Gastrocnemius medialis (tissue), 4 donors: Measurements from ENCODE around the gene LRRC51. TPM values are rescaled to one million over a fixed set of nuclear protein-coding genes. Genes with fewer than 3 reads are reported as not detected.

Experiments
- ATAC-seq, 2 donors: fragments of 150-250 bp; one replicate each; pipeline ENCODE4 v1.9.1; 2016
- DNase-seq, 2 donors: peaks; one replicate each; pipeline ENCODE4 v3.0.0-alpha.2; 2019
- H3K27ac ChIP-seq, 4 donors: fragments of 200-600 bp; sonication (generic); 1 replicate in 1 of 4; 2 replicates in 3 of 4; pipeline ENCODE4 v1.5.1; 2016 to 2018; ENCODE audit warnings: mild to moderate bottlenecking in 2 of 4, moderate library complexity in 1 of 4
- H3K27me3 ChIP-seq, 3 donors: fragments of 200-600 bp; sonication (generic) in 2 of 3; 1 replicate in 1 of 3; 2 replicates in 2 of 3; pipeline versions ENCODE4 v1.5.1 to v1.6.0; 2016 to 2019; ENCODE audit warnings: mild to moderate bottlenecking in 1 of 3, moderate library complexity in 1 of 3
- H3K36me3 ChIP-seq, 2 donors: fragments of 200-600 bp; sonication (generic) in 1 of 2; one replicate each; pipeline ENCODE4 v1.5.1; 2017 to 2018
- H3K4me1 ChIP-seq, 2 donors: fragments of 200-600 bp; sonication (generic) in 1 of 2; one replicate each; pipeline ENCODE4 v1.5.1; 2016 to 2017; ENCODE audit warnings: mild to moderate bottlenecking in 2 of 2
- H3K4me3 ChIP-seq, 4 donors: fragments of 200-600 bp; sonication (generic) in 3 of 4; 1 replicate in 1 of 4; 2 replicates in 3 of 4; pipeline ENCODE4 v1.5.1; 2016 to 2019; ENCODE audit warnings: mild to moderate bottlenecking in 2 of 4
- H3K9me3 ChIP-seq, 3 donors: fragments of 200-600 bp; sonication (generic) in 2 of 3; 1 replicate in 1 of 3; 2 replicates in 2 of 3; pipeline ENCODE4 v1.5.1; 2016 to 2019
- CTCF ChIP-seq, 5 experiments: fragments of 450-650 bp in 3 of 5; fragments of 200-600 bp in 2 of 5; sonication (generic) in 2 of 5; IDR thresholded peaks in 4 of 5; conservative IDR thresholded peaks in 1 of 5; 1 replicate in 4 of 5; 2 replicates in 1 of 5; pipeline ENCODE4 v1.5.1; 2016 to 2019; ENCODE audit warnings: antibody characterized with exemption in 5 of 5, mild to moderate bottlenecking in 3 of 5, moderate library complexity in 3 of 5
- POLR2A ChIP-seq, 2 donors: fragments of 450-650 bp; IDR thresholded peaks; one replicate each; pipeline ENCODE4 v1.6.1; 2017; ENCODE audit warnings: antibody characterized with exemption in 2 of 2, mild to moderate bottlenecking in 2 of 2, moderate library complexity in 2 of 2
- in situ Hi-C, 4 donors: fragments of 200-750 bp; cut with MboI; loops; one replicate each; pipeline versions ENCODE4 v1.15.0 to v1.8.0; 2017; ENCODE audit warnings: low sequenced_read_pairs in 4 of 4
- intact Hi-C: fragments of 100-400 bp; cut with DNase I; formaldehyde crosslinking; loops from one replicate; pipeline ENCODE4 v1.15.1; 2023; ENCODE audit warnings: low total_unique reads
- total RNA-seq, 4 donors: library from RNA; depleted of rRNA; stranded (reverse); fragments of >200 nt; gene quantifications; one replicate each; pipeline versions ENCODE4 v1.1.0 to v1.2.3, GENCODE V29; 2016

Gene LRRC51
- total RNA-seq, result 1 to 10 TPM; 3.6 to 9.5 (median 5.3) TPM

- DNase-seq (peak; percentile 99 to 100), ATAC-seq (peak; percentile 96 to 98)
- intact Hi-C loops (loop anchor here (1.0 kb wide), 4 partner anchors 23 to 152 kb away; partner anchors contain the start of genes ANAPC15, LAMTOR1 and XNDC1N), in situ Hi-C loops (no loop called here)
- Histone ChIP-seq H3K27me3 (no peaks in the 10 kb centered on the region), H3K27ac (peak within 1 kb of the TSS; percentile 87 to 98 (median 94)), H3K4me3 (peak within 1 kb of the TSS; percentile 69 to 96 (median 93)), H3K9me3 (no peaks in the 10 kb centered on the region), H3K4me1 (peaks cover 14 to 19% of the 10 kb centered on the region in 2 donors), H3K36me3 (no peaks in the 10 kb centered on the region)
- peak; percentile 71 to 78 for TF ChIP-seq POLR2A (IDR thresholded peaks at IDR 0.05)
- TF ChIP-seq CTCF (IDR thresholded peaks at IDR 0.05 in 4 of 5, conservative IDR thresholded peaks at IDR 0.05 in 1 of 5), result no peak
Observed at GRCh38 chr11:72080326-72081183, at the start of gene LRRC51, which contains the start of gene NUMA1. Gene LRRC51, plus strand, starts transcription at chr11:72080850. Its CDS starts 8,234 bp downstream, at chr11:72089084. Gene NUMA1, minus strand, starts transcription at chr11:72080542. Its CDS starts 44,599 bp downstream, at chr11:72035943.

- TF ChIP-seq POLR2A (IDR thresholded peaks at IDR 0.05) (no peak), CTCF (IDR thresholded peaks at IDR 0.05 in 4 of 5, conservative IDR thresholded peaks at IDR 0.05 in 1 of 5) (no peak)
- Histone ChIP-seq H3K36me3 (peaks cover 0 to 38% of the 10 kb centered on the region in 2 donors), H3K9me3 (no peaks in the 10 kb centered on the region), H3K27ac (peak overlapping the region in 3 of 4 donors; percentile 49 to 97 (median 87)), H3K4me3 (peak overlapping the region in 1 of 4 donors; percentile 20), H3K27me3 (no peaks in the 10 kb centered on the region), H3K4me1 (peaks cover 44 to 60% of the 10 kb centered on the region in 2 donors)
- no peak for DNase-seq
- intact Hi-C loops (no loop called here), in situ Hi-C loops (loop anchor here in 1 of 4 donors (5.0 kb wide), 1 partner anchor 41 kb away; no protein-coding TSS in a partner anchor)
- ATAC-seq, result no peak
Observed at GRCh38 chr11:72036687-72037086, 44.0 kb upstream of the LRRC51 start.

- intact Hi-C loops, result loop anchor here (1.0 kb wide), 2 partner anchors 75 to 186 kb away; partner anchors contain the start of gene ANAPC15
Observed at GRCh38 chr11:72037554-72038311, 42.9 kb upstream of the LRRC51 start.

More at GRCh38 chr11:72037554-72038311, 42.9 kb upstream of the LRRC51 start:
- H3K27ac ChIP-seq, result peak overlapping the region; percentile 87 to 97 (median 97)
- DNase-seq (peak in 1 of 2 donors; percentile 33), ATAC-seq (no peak)
- H3K4me3 ChIP-seq, result peak overlapping the region; percentile 57 to 83 (median 70)
- no peaks in the 10 kb centered on the region for H3K27me3 ChIP-seq
- H3K36me3 ChIP-seq, result peaks cover 0 to 31% of the 10 kb centered on the region in 2 donors
- no peaks in the 10 kb centered on the region for H3K9me3 ChIP-seq
- peaks cover 52 to 55% of the 10 kb centered on the region in 2 donors for H3K4me1 ChIP-seq
- no peak for TF ChIP-seq CTCF (IDR thresholded peaks at IDR 0.05 in 4 of 5, conservative IDR thresholded peaks at IDR 0.05 in 1 of 5)
- no peak for TF ChIP-seq POLR2A (IDR thresholded peaks at IDR 0.05)
- in situ Hi-C loops, result loop anchor here in 1 of 4 donors (5.0 kb wide), 1 partner anchor 40 kb away; no protein-coding TSS in a partner anchor
